ENCODE results near the gene PTGIR. TPM values are rescaled to one million over a fixed set of nuclear protein-coding genes. Genes with fewer than 3 reads are reported as not detected.

PTGIR gene
- total and polyA plus RNA-seq, 10 of the 15 experiments (the other 5 are each of a cell fraction or from before 2014, with no cell fraction given) = 0.34 to 29.1 (median 9.9) TPM

DNA sequence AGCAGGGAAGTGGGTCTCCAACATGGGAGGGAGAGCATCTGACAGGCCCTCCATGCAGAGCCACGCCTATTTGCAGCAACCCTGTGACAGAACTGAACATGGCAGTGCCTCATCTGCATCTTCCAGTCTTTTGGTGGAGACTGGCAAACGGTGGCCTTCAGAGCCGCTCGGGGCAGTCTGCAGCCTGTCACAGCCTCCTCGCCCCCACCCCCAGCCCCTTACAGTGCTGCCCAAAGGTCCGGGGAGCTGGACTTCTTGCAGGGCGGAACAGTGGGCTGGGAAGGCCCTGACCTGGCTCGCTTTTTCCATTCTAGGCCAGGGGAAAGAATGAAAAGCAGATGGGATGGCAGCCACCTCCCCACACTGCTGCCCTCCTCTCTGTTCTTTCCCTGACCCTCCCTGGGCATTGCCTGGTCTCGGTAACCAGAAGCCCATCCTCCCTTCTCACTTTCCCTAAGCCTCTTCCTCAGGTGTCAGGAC lies 21.1 kb downstream of the PTGIR start:
- no peak for DNase-seq (ENCODE audit: low read depth, low spot score)
- WGBS (ENCODE audit: insufficient coverage, insufficient replicate concordance, low lambda C conversion rate, missing lambda C conversion rate) = 90% methylated on average over 7 of the region's 9 CpGs
- no peak for FAIRE-seq
- ChIA-PET CTCF (interaction anchor here (0.8 to 5.6 kb wide), 4 partner anchors 11 to 58 kb away, joined by 3 to 73 read pairs (median 32); partner anchors contain the start of gene DACT3), RAD21 (ENCODE audit: unreplicated experiment) (interaction anchor here (1.0 to 4.7 kb wide), 5 partner anchors 9 to 635 kb away, joined by 3 to 48 read pairs (median 37); partner anchors contain the start of gene DACT3), SMC1A (ENCODE audit: uncharacterized antibody, unreplicated experiment) (interaction anchor here (0.6 to 4.7 kb wide), 5 partner anchors 12 to 61 kb away, joined by 3 to 83 read pairs (median 6); partner anchors contain the start of gene DACT3), POLR2A (interaction anchor here (0.6 to 7.3 kb wide), 9 partner anchors 8 to 921 kb away, joined by 3 to 72 read pairs (median 4); partner anchors contain the start of genes DACT3 and PTGIR)
- peak overlapping the region; percentile 99; the same call in 1 of the 2 replicates for H3K4me3 ChIP-seq
- no peak overlapping the region for H2AFZ ChIP-seq (ENCODE audit: control insufficient read depth, low read depth, low read length)
- intact Hi-C loops (cut with micrococcal nuclease; ENCODE audit: unreplicated experiment) (no loop called here), in situ Hi-C loops (cut with MboI) (no loop called here)
- peak overlapping the region; percentile 99 for H3K9ac ChIP-seq (ENCODE audit: control insufficient read depth, insufficient read depth, low read length)
- H3K36me3 ChIP-seq (ENCODE audit: control insufficient read depth in 2 of 2, insufficient read depth in 2 of 2, low read length in 1 of 2) = peaks cover 31 to 32% of the 10 kb centered on the region in 2 experiments
- peak overlapping the region; percentile 92 for H3K27ac ChIP-seq (ENCODE audit: control insufficient read depth, insufficient read depth)
- ATAC-seq = no peak
- BruUV-seq (replicated peaks) = no TSS peak
- H3K4me2 ChIP-seq (ENCODE audit: control insufficient read depth, insufficient read depth) = peak overlapping the region; percentile 93
- no peaks in the 10 kb centered on the region for H3K27me3 ChIP-seq (replicated peaks in 1 of 2; ENCODE audit: control insufficient read depth in 2 of 2, insufficient read depth in 2 of 2, low read length in 1 of 2)
- H3K9me3 ChIP-seq (replicated peaks; ENCODE audit: control insufficient read depth, insufficient read depth, low read length) = peaks cover 5% of the 10 kb centered on the region; the same call in 2 of the 3 replicates
- H4K20me1 ChIP-seq (ENCODE audit: control insufficient read depth, insufficient read depth) = peaks cover 14% of the 10 kb centered on the region
- peaks cover 12% of the 10 kb centered on the region for H3K4me1 ChIP-seq (ENCODE audit: control insufficient read depth, insufficient read depth, low read length)
- peaks cover 49% of the 10 kb centered on the region for H3K79me2 ChIP-seq (ENCODE audit: control insufficient read depth, insufficient read depth, low read length)
- TF ChIP-seq CBX5 (IDR thresholded peaks at IDR 0.05; ENCODE audit: low read depth) (no peak), RBBP5 (conservative IDR thresholded peaks at IDR 0.05) (no peak), RCOR1 (conservative IDR thresholded peaks at IDR 0.05; ENCODE audit: low read depth, low read length) (no peak), RELB (IDR thresholded peaks at IDR 0.05; ENCODE audit: low read depth) (no peak), NFXL1 (IDR thresholded peaks at IDR 0.05; ENCODE audit: borderline replicate concordance) (no peak), YY1 (IDR thresholded peaks at IDR 0.05; ENCODE audit: low read depth, low read length) (no peak), CBX3 (IDR thresholded peaks at IDR 0.05; ENCODE audit: borderline replicate concordance, low read depth) (no peak), TARDBP (IDR thresholded peaks at IDR 0.05; ENCODE audit: borderline replicate concordance) (no peak), NRF1 (conservative IDR thresholded peaks at IDR 0.05; ENCODE audit: low read depth, low read length) (no peak), MEF2A (IDR thresholded peaks at IDR 0.05; ENCODE audit: insufficient read depth, low read depth, low read length) (no peak), CREM (IDR thresholded peaks at IDR 0.05; ENCODE audit: low read depth) (no peak), IRF3 (IDR thresholded peaks at IDR 0.05) (no peak), ZNF622 (IDR thresholded peaks at IDR 0.05) (no peak)
- TF ChIP-seq, protein P1, sequence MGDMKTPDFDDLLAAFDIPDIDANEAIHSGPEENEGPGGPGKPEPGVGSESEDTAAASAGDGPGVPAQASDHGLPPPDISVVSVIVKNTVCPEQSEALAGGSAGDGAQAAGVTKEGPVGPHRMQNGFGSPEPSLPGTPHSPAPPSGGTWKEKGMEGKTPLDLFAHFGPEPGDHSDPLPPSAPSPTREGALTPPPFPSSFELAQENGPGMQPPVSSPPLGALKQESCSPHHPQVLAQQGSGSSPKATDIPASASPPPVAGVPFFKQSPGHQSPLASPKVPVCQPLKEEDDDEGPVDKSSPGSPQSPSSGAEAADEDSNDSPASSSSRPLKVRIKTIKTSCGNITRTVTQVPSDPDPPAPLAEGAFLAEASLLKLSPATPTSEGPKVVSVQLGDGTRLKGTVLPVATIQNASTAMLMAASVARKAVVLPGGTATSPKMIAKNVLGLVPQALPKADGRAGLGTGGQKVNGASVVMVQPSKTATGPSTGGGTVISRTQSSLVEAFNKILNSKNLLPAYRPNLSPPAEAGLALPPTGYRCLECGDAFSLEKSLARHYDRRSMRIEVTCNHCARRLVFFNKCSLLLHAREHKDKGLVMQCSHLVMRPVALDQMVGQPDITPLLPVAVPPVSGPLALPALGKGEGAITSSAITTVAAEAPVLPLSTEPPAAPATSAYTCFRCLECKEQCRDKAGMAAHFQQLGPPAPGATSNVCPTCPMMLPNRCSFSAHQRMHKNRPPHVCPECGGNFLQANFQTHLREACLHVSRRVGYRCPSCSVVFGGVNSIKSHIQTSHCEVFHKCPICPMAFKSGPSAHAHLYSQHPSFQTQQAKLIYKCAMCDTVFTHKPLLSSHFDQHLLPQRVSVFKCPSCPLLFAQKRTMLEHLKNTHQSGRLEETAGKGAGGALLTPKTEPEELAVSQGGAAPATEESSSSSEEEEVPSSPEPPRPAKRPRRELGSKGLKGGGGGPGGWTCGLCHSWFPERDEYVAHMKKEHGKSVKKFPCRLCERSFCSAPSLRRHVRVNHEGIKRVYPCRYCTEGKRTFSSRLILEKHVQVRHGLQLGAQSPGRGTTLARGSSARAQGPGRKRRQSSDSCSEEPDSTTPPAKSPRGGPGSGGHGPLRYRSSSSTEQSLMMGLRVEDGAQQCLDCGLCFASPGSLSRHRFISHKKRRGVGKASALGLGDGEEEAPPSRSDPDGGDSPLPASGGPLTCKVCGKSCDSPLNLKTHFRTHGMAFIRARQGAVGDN (IDR thresholded peaks at IDR 0.05) = no peak
- TF ChIP-seq, protein P2, sequence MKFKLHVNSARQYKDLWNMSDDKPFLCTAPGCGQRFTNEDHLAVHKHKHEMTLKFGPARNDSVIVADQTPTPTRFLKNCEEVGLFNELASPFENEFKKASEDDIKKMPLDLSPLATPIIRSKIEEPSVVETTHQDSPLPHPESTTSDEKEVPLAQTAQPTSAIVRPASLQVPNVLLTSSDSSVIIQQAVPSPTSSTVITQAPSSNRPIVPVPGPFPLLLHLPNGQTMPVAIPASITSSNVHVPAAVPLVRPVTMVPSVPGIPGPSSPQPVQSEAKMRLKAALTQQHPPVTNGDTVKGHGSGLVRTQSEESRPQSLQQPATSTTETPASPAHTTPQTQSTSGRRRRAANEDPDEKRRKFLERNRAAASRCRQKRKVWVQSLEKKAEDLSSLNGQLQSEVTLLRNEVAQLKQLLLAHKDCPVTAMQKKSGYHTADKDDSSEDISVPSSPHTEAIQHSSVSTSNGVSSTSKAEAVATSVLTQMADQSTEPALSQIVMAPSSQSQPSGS (IDR thresholded peaks at IDR 0.05; ENCODE audit: low read length) = no peak
- TF ChIP-seq, protein P3, sequence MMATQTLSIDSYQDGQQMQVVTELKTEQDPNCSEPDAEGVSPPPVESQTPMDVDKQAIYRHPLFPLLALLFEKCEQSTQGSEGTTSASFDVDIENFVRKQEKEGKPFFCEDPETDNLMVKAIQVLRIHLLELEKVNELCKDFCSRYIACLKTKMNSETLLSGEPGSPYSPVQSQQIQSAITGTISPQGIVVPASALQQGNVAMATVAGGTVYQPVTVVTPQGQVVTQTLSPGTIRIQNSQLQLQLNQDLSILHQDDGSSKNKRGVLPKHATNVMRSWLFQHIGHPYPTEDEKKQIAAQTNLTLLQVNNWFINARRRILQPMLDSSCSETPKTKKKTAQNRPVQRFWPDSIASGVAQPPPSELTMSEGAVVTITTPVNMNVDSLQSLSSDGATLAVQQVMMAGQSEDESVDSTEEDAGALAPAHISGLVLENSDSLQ (IDR thresholded peaks at IDR 0.05) = no peak

Measured in GM12878 (cell line).